GM10266 (cell line): ENCODE measurements around the gene MPPE1.
A peak's percentile ranks its signal among the peaks of the same experiment; 100 is the strongest.

Experiments used
- DNase-seq: peaks from one replicate; pipeline ENCODE4 v3.0.0; 2012; ENCODE audit errors: extremely low spot score
- TF ChIP-seq, protein P1 (sequence below): IDR thresholded peaks from 2 replicates; pipeline ENCODE4 v1.5.1; 2012; ENCODE audit warnings: mild to moderate bottlenecking, low read depth; ENCODE audit not compliant: control insufficient read depth, insufficient read depth; ENCODE audit errors: missing control alignments

The MPPE1 gene

GRCh38 chr18:11880586-11881304 is 27.4 kb downstream of the MPPE1 start:
- no peak for DNase-seq
- TF ChIP-seq, protein P1, sequence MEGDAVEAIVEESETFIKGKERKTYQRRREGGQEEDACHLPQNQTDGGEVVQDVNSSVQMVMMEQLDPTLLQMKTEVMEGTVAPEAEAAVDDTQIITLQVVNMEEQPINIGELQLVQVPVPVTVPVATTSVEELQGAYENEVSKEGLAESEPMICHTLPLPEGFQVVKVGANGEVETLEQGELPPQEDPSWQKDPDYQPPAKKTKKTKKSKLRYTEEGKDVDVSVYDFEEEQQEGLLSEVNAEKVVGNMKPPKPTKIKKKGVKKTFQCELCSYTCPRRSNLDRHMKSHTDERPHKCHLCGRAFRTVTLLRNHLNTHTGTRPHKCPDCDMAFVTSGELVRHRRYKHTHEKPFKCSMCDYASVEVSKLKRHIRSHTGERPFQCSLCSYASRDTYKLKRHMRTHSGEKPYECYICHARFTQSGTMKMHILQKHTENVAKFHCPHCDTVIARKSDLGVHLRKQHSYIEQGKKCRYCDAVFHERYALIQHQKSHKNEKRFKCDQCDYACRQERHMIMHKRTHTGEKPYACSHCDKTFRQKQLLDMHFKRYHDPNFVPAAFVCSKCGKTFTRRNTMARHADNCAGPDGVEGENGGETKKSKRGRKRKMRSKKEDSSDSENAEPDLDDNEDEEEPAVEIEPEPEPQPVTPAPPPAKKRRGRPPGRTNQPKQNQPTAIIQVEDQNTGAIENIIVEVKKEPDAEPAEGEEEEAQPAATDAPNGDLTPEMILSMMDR: no peak

- TF ChIP-seq, protein P1: no peak
- no peak for DNase-seq
Measured at GRCh38 chr18:11877497-11878135, 30.5 kb downstream of the MPPE1 start.

GRCh38 chr18:11874676-11875075 is 33.4 kb downstream of the MPPE1 start:
- no peak for DNase-seq
- TF ChIP-seq, protein P1: no peak

GRCh38 chr18:11873670-11874340 is 34.3 kb downstream of the MPPE1 start:
- TF ChIP-seq, protein P1: no peak
- no peak for DNase-seq

GRCh38 chr18:11872479-11873136 is 35.5 kb downstream of the MPPE1 start:
- TF ChIP-seq, protein P1: peak; percentile 47
- DNase-seq: peak; percentile 55

- peak; percentile 34 for DNase-seq
- TF ChIP-seq, protein P1: no peak
Measured at GRCh38 chr18:11871501-11871900, 36.6 kb downstream of the MPPE1 start.

DNA sequence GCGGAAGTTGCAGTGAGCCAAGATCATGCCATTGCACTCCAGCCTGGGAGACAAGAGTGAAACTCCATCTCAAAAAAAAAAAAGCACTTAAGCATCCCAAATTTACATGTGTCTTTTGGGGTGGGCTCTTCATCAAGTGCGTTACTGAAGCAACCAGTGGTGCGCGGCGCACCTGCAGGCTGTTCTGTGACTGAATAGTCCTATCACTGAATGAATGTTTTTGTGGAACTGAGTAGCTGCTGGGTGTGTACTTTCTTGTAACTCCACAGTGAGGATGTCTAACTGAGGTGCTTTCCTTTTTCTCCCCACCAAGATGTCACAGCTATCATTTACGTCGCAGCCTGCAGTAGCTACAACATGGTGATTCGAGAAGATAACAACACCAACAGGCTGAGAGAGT is 39.9 kb downstream of the MPPE1 start:
- TF ChIP-seq, protein P1: no peak
- no peak for DNase-seq
